Breast epithelium (tissue), 4 donors: Measurements from ENCODE around the gene MRGPRG. TPM values are rescaled to one million over a fixed set of nuclear protein-coding genes. Genes with fewer than 3 reads are reported as not detected.

ENCODE experiments used
- DNase-seq, 2 donors: peaks; one replicate each; pipeline ENCODE4 v3.0.0-alpha.2; 2019; ENCODE audit warnings: low spot score in 2 of 2
- H3K27ac ChIP-seq, 2 donors: fragments of 200-600 bp; sonication (generic) in 1 of 2; one replicate each; pipeline ENCODE4 v1.5.1; 2016 to 2019; ENCODE audit warnings: mild to moderate bottlenecking in 1 of 2
- H3K27me3 ChIP-seq, 2 donors: fragments of 200-600 bp; sonication (generic) in 1 of 2; one replicate each; pipeline versions ENCODE4 v1.5.1 to v1.6.0; 2017 to 2019; ENCODE audit warnings: control low read depth in 1 of 2, mild to moderate bottlenecking in 1 of 2
- H3K36me3 ChIP-seq: fragments of 200-600 bp; one replicate; pipeline ENCODE4 v1.5.1; 2019
- H3K4me1 ChIP-seq, 2 donors: fragments of 200-600 bp; sonication (generic); one replicate each; pipeline ENCODE4 v1.5.1; 2016 to 2019; ENCODE audit warnings: control low read depth in 1 of 2
- H3K4me3 ChIP-seq, 3 donors: fragments of 200-600 bp; sonication (generic); 1 replicate in 2 of 3; 2 replicates in 1 of 3; pipeline ENCODE4 v1.5.1; 2016 to 2019; ENCODE audit warnings: mild to moderate bottlenecking in 3 of 3, moderate library complexity in 2 of 3
- H3K9me3 ChIP-seq, 2 donors: fragments of 200-600 bp; sonication (generic) in 1 of 2; one replicate each; pipeline ENCODE4 v1.5.1; 2016 to 2019; ENCODE audit warnings: control low read depth in 1 of 2
- CTCF ChIP-seq, 3 donors: fragments of 450-650 bp; IDR thresholded peaks; one replicate each; pipeline ENCODE4 v1.5.1; 2016 to 2017; ENCODE audit warnings: antibody characterized with exemption in 3 of 3, mild to moderate bottlenecking in 3 of 3, moderate library complexity in 3 of 3
- POLR2A ChIP-seq: fragments of 450-650 bp; IDR thresholded peaks from one replicate; pipeline ENCODE4 v1.6.1; 2016; ENCODE audit warnings: antibody characterized with exemption, mild to moderate bottlenecking, moderate library complexity
- POLR2AphosphoS5 ChIP-seq, 3 donors: sonication (generic); formaldehyde crosslinking; IDR thresholded peaks; one replicate each; pipeline ENCODE4 v1.6.1; 2017; ENCODE audit warnings: antibody characterized with exemption in 3 of 3
- intact Hi-C: fragments of 100-400 bp; cut with DNase I; formaldehyde crosslinking; loops from one replicate; pipeline ENCODE4 v1.15.1; 2023; ENCODE audit warnings: low total_unique reads
- total RNA-seq, 3 donors: library from RNA; depleted of rRNA; stranded (reverse); fragments of >200 nt; gene quantifications; one replicate each; pipeline ENCODE4 v1.1.0, GENCODE V29; 2016

The MRGPRG gene
- total RNA-seq, 3 donors from 2014 or later, result not detected

- H3K4me3 ChIP-seq, result no peak overlapping the region
- TF ChIP-seq POLR2A, result no peak
- no peaks in the 10 kb centered on the region for H3K36me3 ChIP-seq
- no peak overlapping the region for H3K27ac ChIP-seq
- no peaks in the 10 kb centered on the region for H3K4me1 ChIP-seq
- intact Hi-C loops, result no loop called here
- H3K27me3 ChIP-seq, result peaks cover 0 to 35% of the 10 kb centered on the region in 2 donors
- no peaks in the 10 kb centered on the region for H3K9me3 ChIP-seq
- DNase-seq, result peak in 1 of 2 donors; percentile 47
Measured at GRCh38 chr11:3199537-3200295, 18.9 kb downstream of the MRGPRG start.

GRCh38 chr11:3198815-3199214 lies 19.8 kb downstream of the MRGPRG start:
- DNase-seq, result peak in 1 of 2 donors; percentile 49
- Histone ChIP-seq H3K27ac (no peak overlapping the region), H3K4me1 (no peaks in the 10 kb centered on the region), H3K4me3 (no peak overlapping the region), H3K9me3 (no peaks in the 10 kb centered on the region), H3K36me3 (no peaks in the 10 kb centered on the region), H3K27me3 (peaks cover 0 to 35% of the 10 kb centered on the region in 2 donors)
- intact Hi-C loops, result no loop called here
- TF ChIP-seq POLR2A, result no peak
- TF ChIP-seq POLR2AphosphoS5 (IDR thresholded peaks at IDR 0.05), result no peak
- TF ChIP-seq CTCF (IDR thresholded peaks at IDR 0.05), result no peak

- no peaks in the 10 kb centered on the region for H3K4me1 ChIP-seq
- no peaks in the 10 kb centered on the region for H3K9me3 ChIP-seq
- H3K27ac ChIP-seq, result no peak overlapping the region
- intact Hi-C loops, result no loop called here
- no peak for DNase-seq
- H3K4me3 ChIP-seq, result no peak overlapping the region
- H3K36me3 ChIP-seq, result no peaks in the 10 kb centered on the region
- no peak for TF ChIP-seq POLR2A
- no peak for TF ChIP-seq POLR2AphosphoS5 (IDR thresholded peaks at IDR 0.05)
- TF ChIP-seq CTCF (IDR thresholded peaks at IDR 0.05), result no peak
- peaks cover 0 to 28% of the 10 kb centered on the region in 2 donors for H3K27me3 ChIP-seq
Measured at GRCh38 chr11:3197878-3198528, 20.6 kb downstream of the MRGPRG start.

GRCh38 chr11:3197044-3197695 lies 21.4 kb downstream of the MRGPRG start:
- TF ChIP-seq POLR2A (no peak), POLR2AphosphoS5 (IDR thresholded peaks at IDR 0.05) (no peak), CTCF (IDR thresholded peaks at IDR 0.05) (no peak)
- DNase-seq, result peak in 1 of 2 donors; percentile 36
- intact Hi-C loops, result no loop called here
- no peaks in the 10 kb centered on the region for H3K36me3 ChIP-seq
- H3K4me1 ChIP-seq, result no peaks in the 10 kb centered on the region
- H3K27ac ChIP-seq, result no peak overlapping the region
- no peak overlapping the region for H3K4me3 ChIP-seq
- H3K9me3 ChIP-seq, result no peaks in the 10 kb centered on the region
- H3K27me3 ChIP-seq, result peaks cover 0 to 20% of the 10 kb centered on the region in 2 donors

GRCh38 chr11:3196161-3197043 lies 22.2 kb downstream of the MRGPRG start:
- H3K27ac ChIP-seq, result no peak overlapping the region
- no peaks in the 10 kb centered on the region for H3K36me3 ChIP-seq
- peak in 1 of 2 donors; percentile 43 for DNase-seq
- H3K4me3 ChIP-seq, result no peak overlapping the region
- H3K4me1 ChIP-seq, result no peaks in the 10 kb centered on the region
- no peak for TF ChIP-seq CTCF (IDR thresholded peaks at IDR 0.05)
- no peak for TF ChIP-seq POLR2AphosphoS5 (IDR thresholded peaks at IDR 0.05)
- TF ChIP-seq POLR2A, result no peak
- intact Hi-C loops, result no loop called here
- H3K9me3 ChIP-seq, result no peaks in the 10 kb centered on the region
- H3K27me3 ChIP-seq, result peaks cover 0 to 12% of the 10 kb centered on the region in 2 donors
